ENCODE measurements around the gene CXCR2. TPM values are rescaled to one million over a fixed set of nuclear protein-coding genes. Genes with fewer than 3 reads are reported as not detected.

The CXCR2 gene
- polyA plus RNA-seq, 1 of the 3 experiments (the other 2 are of a cell fraction), result not detected

GRCh38 chr2:218130377-218130776, 4.5 kb downstream of the CXCR2 start:
- POLR2A ChIA-PET, result no interaction called here

GRCh38 chr2:218130822-218131221, 5.0 kb downstream of the CXCR2 start:
- ChIA-PET POLR2A (no interaction called here), CTCF (no interaction called here)
- Histone ChIP-seq H3K4me2 (no peak overlapping the region), H3K4me1 (ENCODE audit: control insufficient read depth in 1 of 2, insufficient read depth in 2 of 2, low read depth in 1 of 2, low read length in 1 of 2) (no peaks in the 10 kb centered on the region), H3K4me3 (ENCODE audit: low read depth in 2 of 2, low read length in 1 of 2) (no peak overlapping the region), H3K9ac (no peak overlapping the region), H3K27ac (ENCODE audit: low read depth in 2 of 2, low read length in 1 of 2) (no peak overlapping the region), H3K9me3 (no peaks in the 10 kb centered on the region), H3K9me2 (no peaks in the 10 kb centered on the region), H2AFZ (ENCODE audit: low read depth) (no peak overlapping the region), H3K36me3 (replicated peaks in 1 of 2; ENCODE audit: control insufficient read depth in 1 of 2, insufficient read depth in 2 of 2, low read length in 1 of 2) (no peaks in the 10 kb centered on the region), H3K27me3 (ENCODE audit: insufficient read depth) (peaks cover 28% of the 10 kb centered on the region), H3K79me2 (ENCODE audit: insufficient read depth) (no peaks in the 10 kb centered on the region), H3F3A (replicated peaks; ENCODE audit: insufficient read depth) (no peaks in the 10 kb centered on the region), H4K20me1 (ENCODE audit: insufficient read depth) (no peaks in the 10 kb centered on the region)
- TF ChIP-seq ELF1 (IDR thresholded peaks at IDR 0.05), result no peak
- no peak for TF ChIP-seq USF1 (IDR thresholded peaks at IDR 0.05; ENCODE audit: borderline replicate concordance, low read depth)
- TF ChIP-seq POLR2AphosphoS5 (IDR thresholded peaks at IDR 0.05; ENCODE audit: low read depth, low read length), result no peak
- no peak for TF ChIP-seq REST (IDR thresholded peaks at IDR 0.05; ENCODE audit: low read depth, low read length)
- no peak for TF ChIP-seq MEF2A (IDR thresholded peaks at IDR 0.05; ENCODE audit: borderline replicate concordance, low read depth)
- no peak for DNase-seq

More at GRCh38 chr2:218130377-218130776, 4.5 kb downstream of the CXCR2 start:
- H3F3A ChIP-seq (replicated peaks; ENCODE audit: insufficient read depth), result no peaks in the 10 kb centered on the region
- WGBS (ENCODE audit: low lambda C conversion rate), result 85% methylated on average over 2 of the region's 2 CpGs
- H3K27ac ChIP-seq (ENCODE audit: low read depth in 2 of 2, low read length in 1 of 2), result no peak overlapping the region
- H3K79me2 ChIP-seq (ENCODE audit: insufficient read depth), result no peaks in the 10 kb centered on the region
- H3K9me2 ChIP-seq, result no peaks in the 10 kb centered on the region
- H3K4me2 ChIP-seq, result no peak overlapping the region
- peaks cover 29% of the 10 kb centered on the region for H3K27me3 ChIP-seq (ENCODE audit: insufficient read depth)
- no peaks in the 10 kb centered on the region for H4K20me1 ChIP-seq (ENCODE audit: insufficient read depth)
- H3K9me3 ChIP-seq, result no peaks in the 10 kb centered on the region
- no peaks in the 10 kb centered on the region for H3K36me3 ChIP-seq (replicated peaks in 1 of 2; ENCODE audit: control insufficient read depth in 1 of 2, insufficient read depth in 2 of 2, low read length in 1 of 2)
- H3K9ac ChIP-seq, result no peak overlapping the region
- DNase-seq, result no peak
- CTCF ChIA-PET, result no interaction called here
- H3K4me3 ChIP-seq (ENCODE audit: low read depth in 2 of 2, low read length in 1 of 2), result no peak overlapping the region
- H3K4me1 ChIP-seq (ENCODE audit: control insufficient read depth in 1 of 2, insufficient read depth in 2 of 2, low read depth in 1 of 2, low read length in 1 of 2), result no peaks in the 10 kb centered on the region
- no peak overlapping the region for H2AFZ ChIP-seq (ENCODE audit: low read depth)
- TF ChIP-seq NRF1 (IDR thresholded peaks at IDR 0.05; ENCODE audit: low read depth, low read length), result no peak
- TF ChIP-seq PBX3 (IDR thresholded peaks at IDR 0.05), result no peak
- TF ChIP-seq MEF2A (IDR thresholded peaks at IDR 0.05; ENCODE audit: borderline replicate concordance, low read depth), result no peak
- no peak for TF ChIP-seq CHD2 (IDR thresholded peaks at IDR 0.05; ENCODE audit: low read length, partially characterized antibody)
- no peak for TF ChIP-seq GATA2 (CRISPR knock-in tag; IDR thresholded peaks at IDR 0.05)
- TF ChIP-seq USF1 (IDR thresholded peaks at IDR 0.05; ENCODE audit: borderline replicate concordance, low read depth), result no peak
- TF ChIP-seq RXRA (IDR thresholded peaks at IDR 0.05; ENCODE audit: borderline replicate concordance, low read depth), result no peak
- TF ChIP-seq FOXM1 (IDR thresholded peaks at IDR 0.05; ENCODE audit: low read depth), result no peak
- TF ChIP-seq RCOR1 (IDR thresholded peaks at IDR 0.05; ENCODE audit: low read length), result no peak
- TF ChIP-seq YY1 (IDR thresholded peaks at IDR 0.05; ENCODE audit: low read depth), result no peak
- TF ChIP-seq RFX5 (IDR thresholded peaks at IDR 0.05; ENCODE audit: low read length), result no peak
- TF ChIP-seq MXI1 (IDR thresholded peaks at IDR 0.05; ENCODE audit: low read depth, low read length), result no peak

All from SK-N-SH (cell line).